K562 (cell line): Measurements from ENCODE around the gene ZMYND19. TPM values are rescaled to one million over a fixed set of nuclear protein-coding genes. Genes with fewer than 3 reads are reported as not detected.

ENCODE experiments used
- ADNP ChIP-seq: fragments of 200-800 bp; sonication (Bioruptor generic); IDR thresholded peaks from 2 replicates; pipeline ENCODE4 v1.6.1; 2016; ENCODE audit warnings: missing genetic modification characterization, missing compliant biosample characterization
- ARID1B ChIP-seq: fragments of 450-650 bp; IDR thresholded peaks from 2 replicates; pipeline ENCODE4 v1.6.1; 2016; ENCODE audit warnings: antibody characterized with exemption, mild to moderate bottlenecking, inconsistent platforms
- CHD2 ChIP-seq: IDR thresholded peaks from 2 replicates; pipeline ENCODE4 v1.6.1; 2011; ENCODE audit warnings: low read depth, low read length
- ETV5 ChIP-seq: sonication (generic); formaldehyde crosslinking; IDR thresholded peaks from 2 replicates; pipeline ENCODE4 v1.4.0; 2020; ENCODE audit warnings: low read depth, mild to moderate bottlenecking, missing genetic modification reagents
- GABPA ChIP-seq: fragments of 200-800 bp; sonication (Bioruptor generic); conservative IDR thresholded peaks from 2 replicates; pipeline ENCODE4 v1.6.1; 2016; ENCODE audit warnings: low read depth, missing genetic modification characterization, missing compliant biosample characterization
- GTF2E2 ChIP-seq: fragments of 200-800 bp; sonication (Bioruptor generic); IDR thresholded peaks from 2 replicates; pipeline ENCODE4 v1.6.1; 2016; ENCODE audit warnings: missing genetic modification characterization, missing compliant biosample characterization
- ILF3 ChIP-seq: fragments of 450-650 bp; IDR thresholded peaks from 2 replicates; pipeline ENCODE4 v1.6.1; 2018; ENCODE audit warnings: antibody characterized with exemption, mild to moderate bottlenecking, moderate library complexity, borderline replicate concordance
- JUN ChIP-seq, 2 experiments: sonication (generic) in 1 of 2; formaldehyde crosslinking in 1 of 2; IDR thresholded peaks; 2 replicates each; pipeline versions ENCODE4 v1.6.1 to v1.8.0; 2012 to 2022; ENCODE audit warnings: borderline replicate concordance in 2 of 2, mild to moderate bottlenecking in 2 of 2, improper control_type of control experiment in 1 of 2, low read depth in 1 of 2, low read length in 1 of 2, missing genetic modification reagents in 1 of 2
- L3MBTL2 ChIP-seq: fragments of 450-650 bp; IDR thresholded peaks from 2 replicates; pipeline ENCODE4 v1.6.1; 2016; ENCODE audit warnings: mild to moderate bottlenecking, moderate library complexity
- NELFE ChIP-seq: IDR thresholded peaks from 2 replicates; pipeline ENCODE4 v1.6.1; 2011; ENCODE audit warnings: mild to moderate bottlenecking; ENCODE audit not compliant: insufficient read depth, insufficient read length
- NUFIP1 ChIP-seq: fragments of 450-650 bp; IDR thresholded peaks from 2 replicates; pipeline ENCODE4 v1.6.1; 2018; ENCODE audit not compliant: partially characterized antibody
- PHF8 ChIP-seq: fragments of 200-600 bp; sonication (generic); IDR thresholded peaks from 2 replicates; pipeline ENCODE4 v1.6.1; 2012; ENCODE audit warnings: mixed run types, mild to moderate bottlenecking, inconsistent platforms, low read length, moderate library complexity, borderline replicate concordance
- PKNOX1 ChIP-seq: fragments of 450-650 bp; IDR thresholded peaks from 2 replicates; pipeline ENCODE4 v1.6.1; 2016
- SAFB ChIP-seq: fragments of 200-400 bp; formaldehyde crosslinking; IDR thresholded peaks from 2 replicates; pipeline ENCODE4 v1.6.1; 2017; ENCODE audit warnings: low read depth, low read length, borderline replicate concordance
- SMC3 ChIP-seq: conservative IDR thresholded peaks from 2 replicates; pipeline ENCODE4 v1.6.1; 2011; ENCODE audit warnings: low read depth, low read length, improper control_type of control experiment; ENCODE audit not compliant: insufficient read depth
- STAT5B ChIP-seq: fragments of 250-450 bp; sonication (Bioruptor Pico); IDR thresholded peaks from 2 replicates; pipeline ENCODE4 v1.8.0; 2021; ENCODE audit warnings: mild to moderate bottlenecking, inconsistent platforms
- ZEB2 ChIP-seq: fragments of 450-650 bp; IDR thresholded peaks from 2 replicates; pipeline ENCODE4 v1.6.1; 2016
- ZFP1 ChIP-seq: fragments of 450-650 bp; formaldehyde crosslinking; IDR thresholded peaks from 2 replicates; pipeline ENCODE4 v1.4.0; 2020; ENCODE audit warnings: mild to moderate bottlenecking, mixed read lengths
- ZKSCAN1 ChIP-seq: fragments of 150-350 bp; IDR thresholded peaks from 2 replicates; pipeline ENCODE4 v1.6.1; 2016; ENCODE audit warnings: low read depth, low read length
- ZNF311 ChIP-seq: fragments of 250-450 bp; sonication (Bioruptor Pico); IDR thresholded peaks from 2 replicates; pipeline ENCODE4 v1.4.0; 2020; ENCODE audit warnings: mild to moderate bottlenecking, moderate library complexity
- polyA plus RNA-seq, 8 experiments: library from polyadenylated mRNA; depleted of rRNA in 4 of 8; stranded (reverse) in 5 of 8; unstranded in 3 of 8; fragments of >200 nt; fragmentation: Nextera tagmentation in 2 of 8; fragmentation: Illumina TruSeq in 1 of 8; extraction: Ambion mirVana in 2 of 8; extraction: Trizol in 1 of 8; gene quantifications; 2 replicates each; pipeline versions ENCODE4 v1.2.1 to v1.2.3, GENCODE V29; 2011 to 2014; ENCODE audit warnings: inconsistent platforms in 1 of 8, missing spikeins in 1 of 8
- total RNA-seq, 7 experiments: library from RNA; depleted of rRNA in 6 of 7; stranded (reverse); fragments of >200 nt in 6 of 7; fragmentation: Illumina TruSeq in 2 of 7; extraction: Trizol in 2 of 7; gene quantifications; 2 replicates each; pipeline versions ENCODE4 v1.2.1 to v1.2.3, GENCODE V29; 2011 to 2021; ENCODE audit warnings: low replicate concordance in 1 of 7
- TF ChIP-seq, protein P1 (sequence below), 2 experiments: fragments of 450-650 bp; IDR thresholded peaks; 2 replicates each; pipeline ENCODE4 v1.6.1; 2016
- TF ChIP-seq, protein P2 (sequence below): fragments of 450-650 bp; IDR thresholded peaks from 2 replicates; pipeline ENCODE4 v1.6.1; 2014; ENCODE audit warnings: low read depth, mild to moderate bottlenecking, moderate library complexity, borderline replicate concordance
- TF ChIP-seq, protein P3 (sequence below): sonication (generic); formaldehyde crosslinking; IDR thresholded peaks from 2 replicates; pipeline ENCODE4 v1.8.0; 2022; ENCODE audit warnings: missing genetic modification reagents, mild to moderate bottlenecking, moderate library complexity, borderline replicate concordance

ZMYND19 gene
- total and polyA plus RNA-seq, 9 of the 15 experiments (the other 6 are each of a cell fraction or from before 2014, with no cell fraction given): 1.0 to 86.7 (median 44.0) TPM

GRCh38 chr9:137578518-137579258 lies 11.6 kb downstream of the ZMYND19 start, which contains the start of gene DPH7 (continued):
- TF ChIP-seq ETV5 (CRISPR knock-in tag) (peak; percentile 26; the same call in 1 of the 2 replicates), ILF3 (peak; percentile 82; the same call in 1 of the 2 replicates), GTF2E2 (tag) (peak; percentile 76; the same call in 1 of the 2 replicates), PHF8 (peak; percentile 86; the same call in 1 of the 2 replicates), L3MBTL2 (peak; percentile 69), PKNOX1 (peak; percentile 75), SAFB (peak; percentile 14; the same call in 1 of the 2 replicates), ZFP1 (no peak), ZNF311 (CRISPR knock-in tag) (0 out of 2 replicates have a peak, but pooled peaks have one; percentile 34), SMC3 (0 out of 2 replicates have a peak, but pooled peaks have one; percentile 24), ZEB2 (no peak), ZKSCAN1 (0 out of 2 replicates have a peak, but pooled peaks have one; percentile 27), ADNP (tag) (no peak), CHD2 (peak; percentile 71), NUFIP1 (no peak), GABPA (tag) (peak; percentile 100), ARID1B (0 out of 2 replicates have a peak, but pooled peaks have one; percentile 24), NELFE (no peak), JUN (IDR thresholded peaks at IDR 0.05; ENCODE audit: borderline replicate concordance, low read depth, low read length) (0 out of 2 replicates have a peak, but pooled peaks have one; percentile 34), JUN (CRISPR knock-in tag; IDR thresholded peaks at IDR 0.05; ENCODE audit: borderline replicate concordance) (no peak), STAT5B (no peak)
- TF ChIP-seq, protein P1, sequence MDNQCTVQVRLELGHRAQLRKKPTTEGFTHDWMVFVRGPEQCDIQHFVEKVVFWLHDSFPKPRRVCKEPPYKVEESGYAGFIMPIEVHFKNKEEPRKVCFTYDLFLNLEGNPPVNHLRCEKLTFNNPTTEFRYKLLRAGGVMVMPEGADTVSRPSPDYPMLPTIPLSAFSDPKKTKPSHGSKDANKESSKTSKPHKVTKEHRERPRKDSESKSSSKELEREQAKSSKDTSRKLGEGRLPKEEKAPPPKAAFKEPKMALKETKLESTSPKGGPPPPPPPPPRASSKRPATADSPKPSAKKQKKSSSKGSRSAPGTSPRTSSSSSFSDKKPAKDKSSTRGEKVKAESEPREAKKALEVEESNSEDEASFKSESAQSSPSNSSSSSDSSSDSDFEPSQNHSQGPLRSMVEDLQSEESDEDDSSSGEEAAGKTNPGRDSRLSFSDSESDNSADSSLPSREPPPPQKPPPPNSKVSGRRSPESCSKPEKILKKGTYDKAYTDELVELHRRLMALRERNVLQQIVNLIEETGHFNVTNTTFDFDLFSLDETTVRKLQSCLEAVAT (IDR thresholded peaks at IDR 0.05): peak; percentile 16 to 47; a peak in 1 of 4 replicates
- TF ChIP-seq, protein P2, sequence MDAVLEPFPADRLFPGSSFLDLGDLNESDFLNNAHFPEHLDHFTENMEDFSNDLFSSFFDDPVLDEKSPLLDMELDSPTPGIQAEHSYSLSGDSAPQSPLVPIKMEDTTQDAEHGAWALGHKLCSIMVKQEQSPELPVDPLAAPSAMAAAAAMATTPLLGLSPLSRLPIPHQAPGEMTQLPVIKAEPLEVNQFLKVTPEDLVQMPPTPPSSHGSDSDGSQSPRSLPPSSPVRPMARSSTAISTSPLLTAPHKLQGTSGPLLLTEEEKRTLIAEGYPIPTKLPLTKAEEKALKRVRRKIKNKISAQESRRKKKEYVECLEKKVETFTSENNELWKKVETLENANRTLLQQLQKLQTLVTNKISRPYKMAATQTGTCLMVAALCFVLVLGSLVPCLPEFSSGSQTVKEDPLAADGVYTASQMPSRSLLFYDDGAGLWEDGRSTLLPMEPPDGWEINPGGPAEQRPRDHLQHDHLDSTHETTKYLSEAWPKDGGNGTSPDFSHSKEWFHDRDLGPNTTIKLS: peak; percentile 89
- TF ChIP-seq, protein P3, sequence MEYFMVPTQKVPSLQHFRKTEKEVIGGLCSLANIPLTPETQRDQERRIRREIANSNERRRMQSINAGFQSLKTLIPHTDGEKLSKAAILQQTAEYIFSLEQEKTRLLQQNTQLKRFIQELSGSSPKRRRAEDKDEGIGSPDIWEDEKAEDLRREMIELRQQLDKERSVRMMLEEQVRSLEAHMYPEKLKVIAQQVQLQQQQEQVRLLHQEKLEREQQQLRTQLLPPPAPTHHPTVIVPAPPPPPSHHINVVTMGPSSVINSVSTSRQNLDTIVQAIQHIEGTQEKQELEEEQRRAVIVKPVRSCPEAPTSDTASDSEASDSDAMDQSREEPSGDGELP (CRISPR knock-in tag): peak; percentile 80
